Midbrain (tissue), 1 donor: Measurements from ENCODE around the gene ARRDC4.

ENCODE experiments used
- DNase-seq: peaks from one replicate; lab custom pipeline; 2025; lab: John Stamatoyannopoulos, UW

ARRDC4 gene

GRCh38 chr15:97998307-97999071 lies 38.0 kb downstream of the ARRDC4 start:
- DNase-seq = no peak

DNA sequence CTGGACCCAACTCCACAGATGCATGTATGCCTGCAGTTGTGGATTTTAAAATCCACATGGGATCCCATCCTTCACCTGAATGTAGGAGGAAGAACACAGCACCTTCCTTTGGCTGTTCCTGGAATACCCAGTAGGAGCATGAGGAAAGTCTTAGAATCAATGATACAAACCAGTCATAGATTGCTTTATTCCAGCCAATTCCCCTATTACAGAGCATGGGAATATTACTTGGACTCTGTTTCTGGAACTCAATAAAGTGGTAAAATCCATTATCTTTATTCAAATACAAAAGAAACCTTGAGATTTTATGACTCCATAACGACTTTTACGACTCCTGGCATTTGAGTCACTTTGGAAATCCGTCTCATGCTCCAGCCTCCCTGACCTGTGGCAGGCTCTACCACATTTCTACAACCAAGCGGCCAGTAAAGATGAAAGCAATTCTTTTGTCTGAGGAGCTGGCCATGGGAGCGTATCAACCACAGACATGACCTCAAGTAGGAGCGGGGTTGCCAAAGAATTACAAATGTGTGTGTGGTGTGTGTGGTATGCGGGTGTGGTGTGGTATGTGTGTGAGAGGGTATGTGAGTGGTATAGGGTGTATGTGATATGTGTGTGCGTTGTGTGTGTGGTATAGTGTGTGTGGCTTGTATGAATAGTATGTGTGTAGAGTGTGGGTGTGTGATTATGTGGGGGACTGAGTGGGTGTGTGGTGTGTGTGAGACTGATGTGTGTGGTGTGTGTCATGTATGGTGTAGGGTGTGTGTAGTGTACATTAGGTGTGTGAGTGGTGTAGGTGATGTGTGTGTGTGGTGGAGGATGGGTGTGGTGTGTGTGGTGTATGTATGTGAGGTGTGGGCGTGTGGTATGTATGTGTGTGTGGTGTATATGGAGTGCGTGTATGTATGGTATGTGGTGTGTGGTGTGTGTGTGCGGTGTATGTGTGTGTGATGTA lies 40.0 kb downstream of the ARRDC4 start:
- DNase-seq = no peak

DNA sequence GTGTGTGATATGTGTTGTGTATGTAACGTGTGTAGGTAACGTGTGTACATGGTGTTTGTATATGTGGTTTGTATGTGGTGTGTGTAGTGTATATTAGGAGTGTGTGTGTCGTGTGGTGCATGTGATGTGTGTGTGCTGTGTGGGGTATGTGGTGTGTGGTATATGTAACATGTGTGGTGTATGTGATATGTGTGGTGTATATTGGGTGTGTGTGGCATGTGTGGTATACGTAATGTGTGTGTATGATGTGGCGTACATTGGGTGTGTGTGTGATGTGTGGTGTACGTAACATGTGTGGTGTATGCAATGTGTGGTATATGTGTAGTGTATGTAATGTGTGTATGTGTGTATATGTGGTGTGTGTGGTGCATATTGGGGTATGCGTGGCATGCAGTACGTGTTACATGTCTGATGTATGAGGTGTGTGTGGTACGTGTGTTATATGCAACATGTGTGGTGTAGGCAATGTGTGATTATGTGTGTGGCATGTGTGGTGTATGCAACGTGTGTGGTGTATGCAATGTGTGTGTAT lies 41.2 kb downstream of the ARRDC4 start:
- DNase-seq = no peak

DNA sequence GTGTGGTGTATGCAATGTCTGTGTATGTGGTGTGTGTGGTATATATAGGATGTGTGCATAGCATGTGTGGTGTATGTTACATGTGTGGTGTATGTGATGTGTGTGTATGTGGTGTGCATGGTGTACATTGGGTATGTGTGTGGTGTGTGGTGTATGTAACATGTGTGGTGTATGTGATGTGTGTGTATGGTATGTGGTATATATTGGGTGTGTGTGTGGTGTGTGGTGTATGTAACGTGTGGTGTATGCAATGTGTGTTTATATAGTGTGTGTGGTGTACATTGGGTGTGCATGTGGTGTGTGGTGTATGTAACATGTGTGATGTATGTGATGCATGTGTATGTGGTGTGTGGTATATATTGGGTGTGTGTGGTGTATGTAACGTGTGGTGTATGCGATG lies 41.9 kb downstream of the ARRDC4 start:
- DNase-seq = no peak

DNA sequence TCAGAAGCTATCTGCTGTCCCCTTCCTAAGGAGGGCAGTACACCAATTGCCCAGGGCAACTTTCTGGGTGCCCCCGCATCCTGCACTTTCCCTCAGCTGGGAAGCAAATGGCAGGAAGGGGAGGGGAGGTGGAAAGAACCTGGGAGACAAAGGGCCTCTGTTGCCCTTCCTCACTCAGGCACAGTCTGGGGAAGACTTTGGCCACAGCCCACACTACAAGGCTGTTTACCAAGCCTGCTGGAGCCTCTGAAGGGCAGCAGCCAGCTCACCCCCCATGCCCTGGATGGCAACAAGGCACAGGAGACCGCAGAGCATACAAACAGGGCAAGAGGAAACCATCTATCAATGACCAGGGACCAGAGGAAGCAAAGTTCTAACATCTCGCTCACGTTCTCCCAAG lies 42.4 kb downstream of the ARRDC4 start:
- no peak for DNase-seq

DNA sequence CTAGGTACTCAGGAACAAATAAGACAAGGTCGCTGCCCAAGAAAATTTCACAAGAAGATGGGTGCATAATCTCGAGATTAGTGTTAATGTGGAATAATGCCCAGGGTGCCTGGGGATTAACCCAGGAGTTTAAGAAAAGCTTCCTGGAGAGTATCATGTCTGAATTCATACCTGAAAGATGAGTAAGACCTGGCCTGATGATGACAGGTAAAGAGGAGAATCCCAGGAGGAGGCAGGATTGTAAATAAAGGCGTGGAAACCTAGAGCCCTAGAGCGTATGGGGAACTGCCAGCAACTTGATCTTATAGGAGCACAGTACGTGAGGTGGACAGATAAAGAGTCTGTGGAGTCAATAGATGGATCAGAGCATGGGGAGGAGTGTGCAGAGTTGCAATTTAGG lies 43.0 kb downstream of the ARRDC4 start:
- DNase-seq = no peak

GRCh38 chr15:98003996-98004395 lies 43.5 kb downstream of the ARRDC4 start:
- no peak for DNase-seq

- DNase-seq = no peak
These were observed 45.2 kb downstream of the ARRDC4 start for GRCh38 chr15:98005659-98006058.

DNA sequence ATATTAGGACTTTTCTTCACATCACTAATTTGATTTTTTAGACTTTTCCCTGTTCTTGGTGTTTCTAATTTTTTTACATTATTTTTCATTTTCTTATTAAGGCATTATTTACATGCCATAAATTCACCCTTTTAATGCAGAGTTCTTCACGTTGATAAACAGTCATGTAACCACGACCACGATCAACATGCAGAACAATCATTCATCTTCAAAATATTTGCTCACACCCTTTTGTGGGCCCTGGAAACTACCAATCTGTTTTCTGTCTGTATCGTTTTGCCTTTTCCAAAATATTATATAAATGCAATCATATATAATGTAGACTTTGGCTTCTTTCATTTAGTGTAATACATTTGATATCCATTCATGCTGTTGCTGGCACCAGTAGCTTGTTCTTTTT lies 48.7 kb downstream of the ARRDC4 start:
- DNase-seq = no peak

- DNase-seq = no peak
These were observed 49.5 kb downstream of the ARRDC4 start for GRCh38 chr15:98009971-98010370.

GRCh38 chr15:98012354-98012753 lies 51.9 kb downstream of the ARRDC4 start:
- no peak for DNase-seq

- no peak for DNase-seq
These were observed 53.1 kb downstream of the ARRDC4 start for GRCh38 chr15:98013631-98014030.

DNA sequence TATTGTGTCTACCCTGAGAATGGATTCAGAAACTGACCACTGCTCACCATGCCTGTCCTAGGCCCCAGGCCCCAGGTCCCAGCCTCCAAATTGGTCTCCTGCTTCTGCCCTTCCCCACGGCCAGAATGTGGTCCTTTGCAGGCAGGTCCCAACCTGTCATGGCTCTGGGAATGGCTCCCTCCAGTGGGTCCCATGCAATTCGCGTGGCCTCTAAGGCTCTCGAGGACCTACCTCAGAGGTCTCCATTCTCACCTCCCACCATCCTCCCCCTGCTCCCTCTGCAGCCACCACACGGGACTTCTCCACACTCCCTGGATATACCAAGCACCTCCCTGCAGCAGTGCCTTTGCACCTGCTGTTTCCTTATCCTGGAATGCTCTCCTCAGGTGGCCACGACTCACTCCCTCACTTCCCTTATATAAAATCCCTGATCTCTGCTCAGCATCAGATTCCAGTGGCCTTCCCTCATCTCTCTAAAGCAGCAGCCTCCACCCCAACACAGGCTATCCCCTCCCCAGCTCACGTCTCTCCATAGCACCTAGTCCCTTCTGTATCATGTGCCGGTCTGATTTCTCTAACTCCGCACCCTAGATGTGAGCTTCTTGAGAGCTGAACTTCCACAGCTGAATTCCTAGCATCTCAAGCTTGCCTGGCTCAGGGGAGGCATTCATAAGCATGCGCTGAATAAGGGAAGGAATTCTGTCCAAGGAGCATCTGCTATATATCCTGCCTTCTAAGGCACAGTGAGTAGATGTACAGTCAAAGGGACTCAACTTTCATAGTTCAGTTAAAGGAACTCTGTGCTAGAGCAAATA lies 56.9 kb downstream of the ARRDC4 start:
- DNase-seq = no peak

- no peak for DNase-seq
These were observed 58.4 kb downstream of the ARRDC4 start for GRCh38 chr15:98018761-98019351.
